NB4 (cell line): ENCODE data around the gene CLEC16A.

ENCODE experiments used
- CTCF ChIP-seq: IDR thresholded peaks from one replicate; pipeline ENCODE4 v1.5.1; 2012; ENCODE audit warnings: low read depth, low read length
- MAX ChIP-seq: IDR thresholded peaks from 2 replicates; pipeline ENCODE4 v1.6.1; 2011; ENCODE audit warnings: low read depth, low read length
- POLR2A ChIP-seq: IDR thresholded peaks from 2 replicates; pipeline ENCODE4 v1.6.1; 2011; ENCODE audit warnings: mild to moderate bottlenecking; ENCODE audit not compliant: insufficient read length; ENCODE audit errors: extremely low read depth

GRCh38 chr16:10929853-10930754, 14.3 kb upstream of the CLEC16A start:
- TF ChIP-seq CTCF (no peak), MAX (no peak), POLR2A (no peak)
